NCI-H1092 (cell line): ENCODE data around the gene SYT9.

ENCODE experiments used
- DNase-seq: peaks from one replicate; lab custom pipeline; 2025; lab: John Stamatoyannopoulos, UW

SYT9 gene

GRCh38 chr11:7251836-7252682 lies at the start of gene SYT9:
TSS of gene SYT9 (plus strand) at chr11:7251904. CDS start at chr11:7252187, 283 bp downstream.
- no peak for DNase-seq

- no peak for DNase-seq
Observed at GRCh38 chr11:7202412-7202811, 49.3 kb upstream of the SYT9 start.

GRCh38 chr11:7204778-7205177 lies 46.9 kb upstream of the SYT9 start:
- no peak for DNase-seq

GRCh38 chr11:7208391-7208790 lies 43.3 kb upstream of the SYT9 start:
- DNase-seq = no peak

GRCh38 chr11:7219491-7219890 lies 32.2 kb upstream of the SYT9 start:
- DNase-seq = no peak

- DNase-seq = no peak
Observed at GRCh38 chr11:7220636-7221035, 31.1 kb upstream of the SYT9 start.

- DNase-seq = no peak
Observed at GRCh38 chr11:7222619-7223018, 29.1 kb upstream of the SYT9 start.

GRCh38 chr11:7239877-7240276 lies 11.8 kb upstream of the SYT9 start:
- DNase-seq = no peak

- DNase-seq = no peak
Observed at GRCh38 chr11:7245341-7245740, 6.4 kb upstream of the SYT9 start.

GRCh38 chr11:7246179-7246578 lies 5.5 kb upstream of the SYT9 start:
- no peak for DNase-seq

- DNase-seq = no peak
Observed at GRCh38 chr11:7250166-7250565, 1.5 kb upstream of the SYT9 start.

GRCh38 chr11:7251487-7251835 lies 243 bp upstream of the SYT9 start:
- DNase-seq = no peak

- no peak for DNase-seq
Observed at GRCh38 chr11:7252683-7253213, 1.0 kb downstream of the SYT9 start.

GRCh38 chr11:7253800-7254199 lies 2.1 kb downstream of the SYT9 start:
- no peak for DNase-seq

GRCh38 chr11:7254731-7255291 lies 3.1 kb downstream of the SYT9 start:
- no peak for DNase-seq

GRCh38 chr11:7256943-7257342 lies 5.2 kb downstream of the SYT9 start:
- no peak for DNase-seq

GRCh38 chr11:7257724-7258123 lies 6.0 kb downstream of the SYT9 start:
- DNase-seq = no peak

- no peak for DNase-seq
Observed at GRCh38 chr11:7261578-7261977, 9.9 kb downstream of the SYT9 start.

GRCh38 chr11:7262672-7263071 lies 11.0 kb downstream of the SYT9 start:
- no peak for DNase-seq

- DNase-seq = no peak
Observed at GRCh38 chr11:7263842-7264241, 12.1 kb downstream of the SYT9 start.

- no peak for DNase-seq
Observed at GRCh38 chr11:7268758-7269157, 17.1 kb downstream of the SYT9 start.

- no peak for DNase-seq
Observed at GRCh38 chr11:7270233-7270865, 18.6 kb downstream of the SYT9 start.

- DNase-seq = no peak
Observed at GRCh38 chr11:7272373-7272772, 20.7 kb downstream of the SYT9 start.
